ENCODE results near the gene SLC9A7.

- TF ChIP-seq, protein P1, sequence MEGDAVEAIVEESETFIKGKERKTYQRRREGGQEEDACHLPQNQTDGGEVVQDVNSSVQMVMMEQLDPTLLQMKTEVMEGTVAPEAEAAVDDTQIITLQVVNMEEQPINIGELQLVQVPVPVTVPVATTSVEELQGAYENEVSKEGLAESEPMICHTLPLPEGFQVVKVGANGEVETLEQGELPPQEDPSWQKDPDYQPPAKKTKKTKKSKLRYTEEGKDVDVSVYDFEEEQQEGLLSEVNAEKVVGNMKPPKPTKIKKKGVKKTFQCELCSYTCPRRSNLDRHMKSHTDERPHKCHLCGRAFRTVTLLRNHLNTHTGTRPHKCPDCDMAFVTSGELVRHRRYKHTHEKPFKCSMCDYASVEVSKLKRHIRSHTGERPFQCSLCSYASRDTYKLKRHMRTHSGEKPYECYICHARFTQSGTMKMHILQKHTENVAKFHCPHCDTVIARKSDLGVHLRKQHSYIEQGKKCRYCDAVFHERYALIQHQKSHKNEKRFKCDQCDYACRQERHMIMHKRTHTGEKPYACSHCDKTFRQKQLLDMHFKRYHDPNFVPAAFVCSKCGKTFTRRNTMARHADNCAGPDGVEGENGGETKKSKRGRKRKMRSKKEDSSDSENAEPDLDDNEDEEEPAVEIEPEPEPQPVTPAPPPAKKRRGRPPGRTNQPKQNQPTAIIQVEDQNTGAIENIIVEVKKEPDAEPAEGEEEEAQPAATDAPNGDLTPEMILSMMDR (conservative IDR thresholded peaks at IDR 0.05; ENCODE audit: low read depth, low read length): no peak
- no peak for TF ChIP-seq EZH2 (IDR thresholded peaks at IDR 0.05; ENCODE audit: borderline replicate concordance, low read depth, low read length, poor library complexity, severe bottlenecking)
Measured at GRCh38 chrX:46759645-46759974, 692 bp upstream of the SLC9A7 start.

Measured in A673 (cell line).